Measurements from ENCODE around the gene IFRD1.
"Not testable (repeated sequence)": the region's sequence is repeated elsewhere in the genome, so short reads cannot be mapped to it uniquely, and the experiment has no call there.

The IFRD1 gene

GRCh38 chr7:112516418-112516817, 66.2 kb downstream of the IFRD1 start:
- not testable (repeated sequence) for DNase-seq (ENCODE audit: low spot score)

GRCh38 chr7:112517487-112517886, 67.2 kb downstream of the IFRD1 start:
- no peak for DNase-seq (ENCODE audit: low spot score)

- no peak for DNase-seq (ENCODE audit: low spot score)
These were observed 70.5 kb downstream of the IFRD1 start for GRCh38 chr7:112520787-112521186.

GRCh38 chr7:112521942-112522341, 71.7 kb downstream of the IFRD1 start:
- no peak for DNase-seq (ENCODE audit: low spot score)

GRCh38 chr7:112523871-112524270, 73.6 kb downstream of the IFRD1 start:
- no peak for DNase-seq (ENCODE audit: low spot score)
